K562 (cell line): ENCODE data around the gene PRDM10. TPM values are rescaled to one million over a fixed set of nuclear protein-coding genes. Genes with fewer than 3 reads are reported as not detected.

Experiments used
- COPS2 ChIP-seq: fragments of 450-650 bp; conservative IDR thresholded peaks from 2 replicates; pipeline ENCODE4 v1.6.1; 2016; ENCODE audit warnings: mild to moderate bottlenecking, moderate library complexity
- E2F8 ChIP-seq: fragments of 450-650 bp; IDR thresholded peaks from 2 replicates; pipeline ENCODE4 v1.7.1; 2018; ENCODE audit warnings: mild to moderate bottlenecking, low read depth; ENCODE audit not compliant: partially characterized antibody
- EGR1 ChIP-seq: fragments of 450-650 bp; conservative IDR thresholded peaks from 2 replicates; pipeline ENCODE4 v1.6.1; 2017; ENCODE audit warnings: mild to moderate bottlenecking
- ETV5 ChIP-seq: sonication (generic); formaldehyde crosslinking; IDR thresholded peaks from 2 replicates; pipeline ENCODE4 v1.4.0; 2020; ENCODE audit warnings: low read depth, mild to moderate bottlenecking, missing genetic modification reagents
- HBP1 ChIP-seq: fragments of 450-650 bp; formaldehyde crosslinking; IDR thresholded peaks from 2 replicates; pipeline ENCODE4 v1.4.0; 2022; ENCODE audit warnings: missing genetic modification characterization
- KAT2B ChIP-seq: IDR thresholded peaks from one replicate; pipeline ENCODE4 v1.6.1; 2012; ENCODE audit warnings: low read depth, mild to moderate bottlenecking, control low read depth, inconsistent platforms, low read length, moderate library complexity
- KAT7 ChIP-seq: sonication (generic); formaldehyde crosslinking; IDR thresholded peaks from 2 replicates; pipeline ENCODE4 v1.8.0; 2022; ENCODE audit warnings: missing genetic modification reagents, mild to moderate bottlenecking, borderline replicate concordance
- NONO ChIP-seq, 2 experiments: fragments of 200-400 bp in 1 of 2; fragments of 450-650 bp in 1 of 2; formaldehyde crosslinking in 1 of 2; IDR thresholded peaks; 2 replicates each; pipeline ENCODE4 v1.6.1; 2017; ENCODE audit warnings: low read depth in 2 of 2, mild to moderate bottlenecking in 2 of 2, moderate library complexity in 2 of 2, low read length in 1 of 2
- SREBF2 ChIP-seq: sonication (generic); formaldehyde crosslinking; IDR thresholded peaks from 2 replicates; pipeline ENCODE4 v1.4.0; 2020; ENCODE audit warnings: mild to moderate bottlenecking, missing genetic modification reagents
- TAF7 ChIP-seq: fragments of 450-650 bp; IDR thresholded peaks from 2 replicates; pipeline ENCODE4 v1.6.1; 2016; ENCODE audit warnings: missing genetic modification characterization, missing compliant biosample characterization
- ZKSCAN1 ChIP-seq: fragments of 150-350 bp; IDR thresholded peaks from 2 replicates; pipeline ENCODE4 v1.6.1; 2016; ENCODE audit warnings: low read depth, low read length
- polyA plus RNA-seq, 8 experiments: library from polyadenylated mRNA; depleted of rRNA in 4 of 8; stranded (reverse) in 5 of 8; unstranded in 3 of 8; fragments of >200 nt; fragmentation: Nextera tagmentation in 2 of 8; fragmentation: Illumina TruSeq in 1 of 8; extraction: Ambion mirVana in 2 of 8; extraction: Trizol in 1 of 8; gene quantifications; 2 replicates each; pipeline versions ENCODE4 v1.2.1 to v1.2.3, GENCODE V29; 2011 to 2014; ENCODE audit warnings: inconsistent platforms in 1 of 8, missing spikeins in 1 of 8
- total RNA-seq, 7 experiments: library from RNA; depleted of rRNA in 6 of 7; stranded (reverse); fragments of >200 nt in 6 of 7; fragmentation: Illumina TruSeq in 2 of 7; extraction: Trizol in 2 of 7; gene quantifications; 2 replicates each; pipeline versions ENCODE4 v1.2.1 to v1.2.3, GENCODE V29; 2011 to 2021; ENCODE audit warnings: low replicate concordance in 1 of 7

PRDM10 gene
- total and polyA plus RNA-seq, 9 of the 15 experiments (the other 6 are each of a cell fraction or from before 2014, with no cell fraction given) = 0.89 to 9.3 (median 4.5) TPM

GRCh38 chr11:129943036-129943435 lies 59.6 kb downstream of the PRDM10 start (continued):
- TF ChIP-seq EGR1 (no peak), KAT7 (CRISPR knock-in tag) (no peak), COPS2 (no peak), ETV5 (CRISPR knock-in tag) (no peak), HBP1 (CRISPR knock-in tag) (no peak), NONO (IDR thresholded peaks at IDR 0.05; ENCODE audit: low read depth in 2 of 2, low read length in 1 of 2) (no peak), TAF7 (no peak), KAT2B (no peak), E2F8 (no peak), SREBF2 (CRISPR knock-in tag) (no peak), ZKSCAN1 (no peak)
